GM19025 (cell line): ENCODE data around the gene EVA1B.

Experiments
- ATAC-seq: cut with Tn5 transposase; IDR thresholded peaks from one replicate; pipeline ENCODE4 v1.9.1; 2021; ENCODE audit warnings: mild to moderate bottlenecking, low read depth, moderate library complexity; ENCODE audit not compliant: unreplicated experiment

EVA1B gene

DNA sequence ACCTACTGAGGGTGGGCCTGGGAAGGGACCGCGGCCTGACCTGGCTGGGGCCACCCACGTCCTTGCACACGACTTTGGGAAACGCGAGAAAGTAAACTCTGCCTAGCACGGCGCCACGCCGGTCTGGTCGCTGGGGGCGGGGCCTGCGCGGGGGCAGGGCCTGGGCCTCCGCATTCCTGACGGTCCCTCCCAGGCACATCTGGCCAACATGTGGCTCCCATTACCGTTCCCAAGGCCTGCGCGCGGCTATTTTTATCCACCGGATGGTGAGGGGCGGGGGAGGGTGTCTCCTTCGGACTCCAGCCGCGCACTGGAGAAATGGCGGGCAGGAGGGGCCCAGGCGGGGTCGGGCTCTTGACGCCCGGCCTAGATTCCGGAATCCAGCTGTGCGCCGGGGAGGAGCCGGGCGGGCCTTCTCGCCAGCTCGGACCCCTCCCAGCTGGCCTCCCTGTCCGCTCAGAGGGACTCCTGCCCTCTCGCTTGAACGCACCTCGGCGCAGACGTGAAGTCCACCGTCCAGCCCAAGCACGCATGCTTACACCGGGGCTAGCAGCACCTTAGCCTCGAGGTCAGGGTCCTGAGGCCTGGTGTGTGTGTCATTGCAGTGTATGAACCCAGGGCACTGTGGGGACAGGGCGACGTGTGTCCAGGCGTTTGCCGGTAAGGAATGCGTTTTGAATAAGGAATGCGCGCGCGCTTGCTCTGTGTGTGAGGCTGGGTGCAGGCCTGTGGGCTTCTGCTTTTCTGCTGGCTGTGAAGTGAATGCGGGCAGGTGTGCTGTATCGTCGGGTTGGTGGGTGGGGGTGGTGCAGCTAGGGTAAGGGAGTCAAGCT is 2.1 kb downstream of the EVA1B start:
- no peak for ATAC-seq

DNA sequence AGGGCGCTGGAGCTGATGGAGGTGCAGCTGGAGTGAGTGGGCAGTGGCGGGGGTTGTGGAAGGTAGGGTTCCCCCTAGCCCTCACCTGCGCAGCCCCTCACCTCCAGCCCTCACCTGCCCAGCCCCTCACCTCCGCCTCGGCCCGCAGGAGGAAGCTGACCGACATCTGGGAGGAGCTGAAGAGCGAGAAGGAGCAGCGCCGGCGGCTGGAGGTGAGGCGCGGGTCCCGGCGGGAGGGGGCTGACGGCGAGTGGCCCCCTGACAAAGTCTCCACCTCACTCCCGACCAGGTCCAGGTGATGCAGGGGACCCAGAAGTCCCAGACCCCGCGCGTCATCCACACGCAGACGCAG is 2.7 kb downstream of the EVA1B start:
- ATAC-seq = no peak

DNA sequence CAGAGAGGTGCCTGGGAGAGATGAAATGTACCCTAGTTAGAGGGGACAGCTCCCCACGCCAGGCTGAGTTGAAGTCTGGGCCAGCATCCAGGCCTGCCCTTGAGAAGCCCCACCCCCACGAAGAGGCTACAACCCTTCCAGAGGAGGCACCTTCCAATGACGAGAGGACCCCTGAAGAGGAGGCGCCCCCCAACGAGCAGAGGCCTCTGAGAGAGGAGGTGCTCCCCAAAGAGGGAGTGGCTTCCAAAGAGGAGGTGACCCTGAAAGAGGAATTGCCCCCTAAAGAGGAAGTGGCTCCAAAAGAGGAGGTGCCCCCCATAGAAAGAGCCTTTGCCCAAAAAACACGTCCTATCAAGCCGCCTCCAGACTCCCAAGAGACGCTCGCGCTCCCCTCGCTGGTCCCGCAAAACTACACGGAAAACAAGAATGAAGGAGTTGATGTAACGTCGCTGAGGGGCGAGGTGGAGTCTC is 3.1 kb downstream of the EVA1B start:
- ATAC-seq = no peak

DNA sequence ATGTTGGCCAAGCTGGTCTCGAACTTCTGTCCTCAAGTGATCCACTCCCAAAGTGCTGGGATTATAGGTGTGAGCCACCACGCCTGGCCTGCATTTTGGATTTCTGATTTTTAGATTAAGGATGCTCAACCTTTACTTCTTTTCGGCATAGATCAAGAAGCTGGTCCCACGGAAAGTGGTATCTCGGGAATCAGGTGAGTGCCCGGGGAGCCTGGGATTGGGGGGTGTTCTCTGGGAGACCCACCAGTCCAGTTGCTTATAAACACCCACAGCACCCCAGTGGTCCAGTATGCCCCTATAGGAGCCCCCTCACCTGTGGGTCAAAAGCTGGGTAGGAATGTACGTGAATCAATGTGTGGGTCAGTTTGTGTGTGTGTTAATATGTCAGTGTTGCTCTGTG is 14.0 kb downstream of the EVA1B start:
- ATAC-seq = no peak

DNA sequence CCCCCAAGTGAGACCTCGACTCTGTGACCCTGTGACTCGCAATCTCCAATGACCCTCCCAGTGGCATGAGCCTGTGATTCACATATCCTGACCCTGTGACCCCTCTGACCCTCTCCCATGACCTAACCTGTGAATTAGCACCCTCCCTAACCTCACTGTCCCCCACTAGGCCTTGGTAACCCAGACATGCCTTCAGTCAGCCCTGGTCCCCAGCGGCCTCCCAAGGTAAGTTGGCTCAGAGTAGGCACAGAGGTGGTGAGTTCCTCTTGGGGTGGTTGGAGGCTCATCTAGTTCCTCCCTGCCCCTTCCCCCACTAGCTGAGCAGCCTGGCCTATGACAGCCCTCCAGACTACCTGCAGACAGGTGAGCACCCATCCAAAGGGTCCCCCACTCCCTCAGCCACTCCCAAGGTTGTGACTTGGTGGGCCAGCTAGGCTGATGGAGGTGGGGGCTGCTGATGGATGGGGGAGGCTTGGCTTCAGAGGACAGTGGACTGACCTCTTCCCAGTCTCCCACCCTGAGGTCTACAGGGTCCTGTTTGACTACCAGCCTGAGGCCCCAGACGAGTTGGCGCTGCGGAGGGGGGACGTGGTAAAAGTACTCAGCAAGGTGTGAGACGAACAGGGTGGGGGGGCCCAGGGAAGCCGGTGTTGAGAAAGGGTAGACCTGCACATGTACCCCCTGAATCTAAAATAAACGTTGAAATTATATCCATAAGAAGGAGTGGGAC is 15.7 kb downstream of the EVA1B start:
- no peak for ATAC-seq

DNA sequence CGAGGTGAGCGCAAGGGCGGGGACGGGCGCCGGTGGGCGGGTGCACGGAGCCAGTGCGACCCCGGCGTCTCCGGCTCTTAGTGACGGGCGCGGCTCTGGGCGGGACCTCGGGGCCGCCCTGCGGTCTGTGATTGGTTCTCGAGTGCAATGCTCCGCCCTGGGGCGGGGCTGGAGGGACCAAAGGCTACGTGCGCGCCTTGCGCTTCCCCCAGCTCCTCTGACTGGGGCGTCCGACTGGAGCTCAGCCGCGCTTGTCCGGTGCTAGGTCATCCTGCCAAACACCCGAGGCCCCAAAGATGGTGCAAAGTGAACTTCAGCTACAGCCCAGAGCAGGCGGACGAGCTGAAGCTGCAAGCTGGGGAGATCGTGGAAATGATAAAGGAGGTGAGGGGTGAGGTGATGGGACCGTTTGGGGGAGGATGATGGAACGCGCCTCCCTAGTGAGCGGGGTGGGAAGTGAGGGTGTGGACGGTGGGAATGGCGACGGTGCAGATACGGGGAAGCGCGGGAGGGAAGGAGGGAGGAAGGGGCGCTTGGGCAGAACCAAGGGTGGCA is 16.5 kb downstream of the EVA1B start:
- ATAC-seq = peak; percentile 98

DNA sequence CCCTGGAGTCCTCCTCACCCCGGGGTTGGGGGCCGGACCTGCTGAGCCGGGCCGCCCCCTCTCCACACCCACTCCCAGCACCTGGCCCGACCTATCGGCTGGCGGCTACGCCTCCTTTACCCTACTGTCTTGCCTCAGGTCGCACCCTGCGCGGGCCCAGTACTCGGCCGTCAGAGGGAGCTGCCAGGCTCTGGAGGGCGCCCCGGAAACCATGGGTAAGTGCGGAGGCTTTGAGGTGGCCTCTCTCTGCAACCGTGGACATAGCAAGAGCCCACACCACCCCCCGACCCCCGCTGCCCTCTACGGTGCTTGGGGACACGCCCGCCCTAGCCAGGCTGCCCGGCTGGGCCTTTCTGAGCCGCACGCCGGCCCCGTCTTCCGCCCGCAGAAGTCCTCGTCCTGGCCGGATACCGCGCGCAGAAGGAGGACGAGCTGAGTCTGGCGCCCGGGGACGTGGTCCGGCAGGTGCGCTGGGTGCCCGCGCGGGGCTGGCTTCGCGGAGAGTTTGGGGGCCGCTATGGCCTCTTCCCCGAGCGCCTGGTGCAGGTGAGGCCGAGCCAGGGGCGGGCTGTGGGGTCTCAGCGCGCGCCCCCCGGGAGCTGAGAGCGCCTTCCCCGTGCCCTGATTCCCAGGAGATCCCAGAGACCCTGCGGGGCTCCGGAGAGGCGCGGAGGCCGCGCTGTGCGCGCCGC is 17.1 kb downstream of the EVA1B start, which contains the start of gene SH3D21:
SH3D21 (plus strand) TSS at position 159 of the 692 bp plus-strand sequence; CDS start at position 212, 53 bp downstream.
- ATAC-seq = peak; percentile 22

DNA sequence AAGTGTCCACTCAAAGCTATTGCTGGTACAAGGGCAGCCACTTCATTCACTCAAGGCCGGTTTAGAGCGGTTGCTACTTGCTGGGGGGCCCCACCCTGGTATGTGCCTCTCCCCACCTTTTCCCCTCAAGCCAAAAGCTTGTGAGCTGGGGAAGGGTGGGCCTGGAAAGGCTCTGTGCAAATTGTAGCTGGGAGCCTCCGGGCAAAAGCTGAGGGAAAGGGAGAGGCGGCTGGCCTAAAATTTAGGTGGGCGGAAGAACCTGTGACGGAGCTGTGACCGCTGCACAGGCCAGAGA is 17.6 kb downstream of the EVA1B start:
- no peak for ATAC-seq

DNA sequence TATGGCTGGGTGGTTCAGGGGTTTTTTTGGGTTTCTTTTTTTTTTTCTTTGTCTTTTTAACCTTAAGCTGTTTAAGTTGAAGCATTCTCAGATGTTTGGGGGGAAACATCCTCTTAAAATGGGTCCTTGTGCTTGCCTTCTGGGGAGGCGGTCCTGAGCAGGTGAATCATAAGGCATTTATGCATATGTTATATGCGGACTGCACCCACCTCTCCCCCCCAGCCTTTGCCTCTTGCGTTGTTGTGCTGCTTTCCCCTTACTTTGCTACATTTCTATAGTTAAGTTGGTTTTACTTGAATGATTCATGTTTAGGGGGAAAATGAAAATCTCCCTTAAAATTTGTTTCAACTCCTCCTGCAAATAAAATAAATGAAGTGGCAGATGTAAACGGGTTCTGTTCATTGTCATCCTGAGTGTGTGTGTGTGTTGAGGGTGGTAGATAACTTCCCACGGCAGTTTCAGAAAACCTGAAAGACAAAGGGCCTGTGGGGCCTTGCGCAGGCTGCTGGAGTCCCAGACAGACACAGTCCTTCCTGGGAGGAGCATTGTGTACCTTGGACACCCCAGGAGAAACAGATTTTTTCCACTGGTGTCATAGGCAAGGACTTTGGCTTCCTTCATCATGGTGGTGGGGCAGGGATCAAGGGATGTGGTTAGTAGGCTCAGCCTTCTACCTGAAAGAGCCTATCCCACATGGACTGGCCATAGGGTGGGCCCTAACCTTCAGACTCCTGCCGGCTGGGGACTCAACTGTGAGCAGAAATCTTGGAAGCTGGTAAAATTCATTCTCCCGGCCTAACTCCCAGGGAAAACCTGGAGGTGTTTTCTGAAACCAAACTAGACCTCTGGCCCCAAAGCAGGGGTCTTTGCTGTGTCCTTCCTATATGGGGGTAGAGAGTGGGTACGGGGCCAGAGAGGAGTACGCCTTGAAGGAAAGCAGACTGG is 18.2 kb downstream of the EVA1B start:
- no peak for ATAC-seq

DNA sequence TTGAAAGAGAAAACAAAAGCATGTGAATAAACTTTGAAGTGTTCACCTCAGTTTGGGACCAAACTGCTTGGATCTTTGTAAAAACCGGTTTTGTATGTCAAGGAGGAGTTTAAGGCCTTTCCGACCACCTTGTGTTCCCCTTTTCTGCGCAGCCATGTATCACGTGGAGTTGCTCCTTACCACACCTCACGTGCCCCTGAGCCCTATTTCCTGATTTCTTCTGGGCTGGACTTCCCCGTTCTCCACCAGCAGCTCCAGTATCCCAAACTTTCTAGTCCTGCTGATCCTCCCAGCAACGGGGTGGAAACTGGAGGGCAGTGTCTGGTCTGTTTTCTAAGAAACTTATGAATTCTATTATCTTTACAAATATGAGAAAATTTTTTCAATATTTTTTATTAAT is 18.9 kb downstream of the EVA1B start:
- ATAC-seq = no peak

DNA sequence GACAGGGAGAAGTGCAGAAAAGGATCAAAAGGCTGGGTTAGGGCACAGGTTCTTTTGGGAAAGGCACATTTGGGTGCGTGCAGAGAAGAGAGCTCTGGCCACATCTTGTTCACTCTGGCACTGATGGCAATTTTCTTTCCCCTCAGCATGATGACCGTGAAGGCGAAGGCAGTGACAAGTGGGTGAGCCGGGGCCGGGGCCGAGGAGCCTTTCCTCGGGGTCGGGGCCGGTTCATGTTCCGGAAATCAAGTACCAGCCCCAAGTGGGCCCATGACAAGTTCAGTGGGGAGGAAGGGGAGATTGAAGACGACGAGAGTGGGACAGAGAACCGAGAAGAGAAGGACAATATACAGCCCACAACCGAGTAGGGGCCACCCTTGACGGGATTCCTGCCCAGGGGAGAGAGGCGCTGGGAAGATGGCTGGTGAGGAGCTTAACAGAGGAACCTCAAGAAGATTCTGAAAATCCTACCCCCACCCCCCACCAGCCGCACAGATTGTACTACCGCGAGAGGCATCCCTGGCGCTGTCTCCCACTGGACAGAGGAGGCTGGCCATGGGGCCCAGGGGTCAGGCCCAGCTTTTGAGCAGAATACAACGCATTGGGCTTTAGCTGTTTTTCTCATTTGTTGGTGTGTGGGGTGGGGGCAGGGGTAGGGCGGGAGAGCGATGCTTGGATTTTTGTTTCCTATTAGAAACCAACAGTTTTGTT is 19.6 kb downstream of the EVA1B start:
- no peak for ATAC-seq

DNA sequence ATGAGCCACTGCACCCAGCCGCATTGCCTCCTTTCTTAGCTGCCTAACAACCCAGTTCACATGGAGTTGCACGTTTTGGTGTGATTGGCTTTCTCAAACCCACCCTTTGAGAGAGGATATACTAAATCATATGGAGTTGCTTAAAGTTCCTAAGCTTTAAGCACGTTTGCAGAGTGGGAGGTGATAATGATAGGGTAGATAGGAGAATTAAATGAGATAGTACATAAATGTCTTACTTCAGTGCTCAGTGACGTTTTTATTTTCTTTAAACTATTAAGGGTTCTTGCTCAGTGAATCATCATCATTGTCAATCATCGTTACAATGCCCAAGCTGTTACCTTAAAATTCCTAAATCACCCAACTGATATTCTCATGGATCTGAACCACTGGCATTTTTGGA is 20.2 kb downstream of the EVA1B start:
- no peak for ATAC-seq

DNA sequence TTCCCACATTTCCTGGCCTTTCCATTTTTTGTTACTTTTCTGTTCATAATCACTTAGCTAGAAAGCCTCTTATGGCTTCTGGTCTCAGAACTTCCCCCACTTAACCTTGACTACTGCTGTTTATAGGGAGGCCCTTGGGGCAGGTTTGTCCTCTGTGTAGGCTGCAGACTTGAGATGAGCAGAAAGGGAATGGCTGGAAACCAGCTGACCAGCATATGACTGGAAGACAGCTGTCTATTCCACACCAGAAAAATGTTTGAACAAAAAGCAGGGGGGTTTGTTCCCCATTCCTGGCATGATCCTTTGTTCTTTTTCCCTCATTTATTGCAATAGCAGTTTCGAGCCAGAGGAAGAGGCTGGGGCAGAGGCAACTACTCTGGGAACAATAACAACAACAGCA is 22.2 kb downstream of the EVA1B start:
- ATAC-seq = no peak

DNA sequence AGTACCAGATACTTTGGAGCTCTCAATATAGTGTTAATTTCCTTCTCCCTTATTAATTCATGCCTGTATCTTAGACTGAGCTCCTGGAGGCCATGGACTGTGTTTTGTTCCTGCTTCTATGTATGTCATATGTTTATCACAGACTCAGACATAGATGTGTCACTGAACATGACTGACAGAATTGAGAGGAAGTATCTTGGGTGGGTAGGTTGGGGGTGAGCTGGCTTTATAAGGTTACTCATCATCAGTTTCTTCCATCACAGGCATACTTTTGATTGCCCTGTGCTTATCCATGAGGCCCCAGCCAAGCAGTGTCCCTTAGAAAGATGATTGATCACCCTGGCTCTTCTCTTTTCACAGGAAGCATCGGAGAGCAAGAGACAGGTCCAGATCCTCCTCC is 22.9 kb downstream of the EVA1B start:
- ATAC-seq = no peak

DNA sequence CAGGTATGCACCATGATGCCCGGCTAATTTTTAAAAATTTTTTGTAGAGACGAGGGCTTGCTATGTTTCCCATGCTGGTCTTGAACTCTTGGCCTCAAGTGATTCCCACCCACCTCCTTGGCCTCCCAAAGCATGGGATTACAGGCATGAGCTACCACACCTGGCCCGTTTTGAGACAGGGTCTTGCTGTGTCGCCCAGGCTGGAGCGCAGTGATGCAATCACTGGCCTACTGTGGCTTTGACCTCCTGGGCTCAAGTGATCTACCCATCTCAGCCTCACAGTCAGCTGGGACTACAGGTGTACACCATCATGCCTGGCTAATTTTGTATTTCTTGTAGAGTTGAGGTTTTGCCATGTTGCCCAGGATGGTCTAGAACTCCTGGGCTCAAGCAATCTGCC is 24.8 kb downstream of the EVA1B start:
- no peak for ATAC-seq

DNA sequence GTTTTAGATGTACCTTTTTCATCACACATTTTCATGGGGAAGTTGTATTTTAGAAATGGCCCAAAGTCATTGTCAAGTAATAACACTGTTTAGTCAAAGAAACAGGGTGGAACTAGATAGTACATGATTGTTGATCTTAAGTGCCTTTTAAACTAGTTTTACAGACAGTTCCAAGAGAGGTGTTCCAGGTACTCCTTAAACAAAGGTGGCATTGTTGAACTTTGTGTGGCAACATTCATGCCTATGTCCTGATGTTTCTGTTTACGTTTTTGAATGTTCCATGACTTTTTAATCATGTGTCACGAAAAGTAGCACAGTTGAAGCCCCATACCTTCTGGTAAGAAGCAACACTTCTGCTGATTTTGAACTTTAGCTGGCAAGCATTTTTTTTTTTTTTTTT is 26.4 kb downstream of the EVA1B start:
- no peak for ATAC-seq

DNA sequence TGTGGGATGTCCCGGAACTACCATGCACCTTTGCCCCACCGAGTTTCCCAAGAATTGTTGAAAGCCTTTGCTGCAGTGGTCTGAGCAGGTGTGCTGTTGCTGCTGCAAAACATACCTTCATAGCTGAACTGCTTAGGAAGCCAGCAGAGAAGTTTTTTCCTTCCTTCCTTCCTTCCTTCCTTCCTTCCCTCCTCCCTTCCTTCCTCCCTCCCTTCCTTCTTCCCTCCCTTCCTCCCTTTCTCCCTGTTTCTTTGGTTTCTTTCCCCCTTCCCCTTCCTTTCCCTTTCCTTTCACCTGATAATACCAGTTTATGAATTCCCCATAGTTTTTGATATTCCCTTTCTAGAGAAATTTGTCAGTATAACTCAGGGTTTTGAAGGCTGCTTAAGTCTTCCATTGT is 28.1 kb downstream of the EVA1B start:
- no peak for ATAC-seq

DNA sequence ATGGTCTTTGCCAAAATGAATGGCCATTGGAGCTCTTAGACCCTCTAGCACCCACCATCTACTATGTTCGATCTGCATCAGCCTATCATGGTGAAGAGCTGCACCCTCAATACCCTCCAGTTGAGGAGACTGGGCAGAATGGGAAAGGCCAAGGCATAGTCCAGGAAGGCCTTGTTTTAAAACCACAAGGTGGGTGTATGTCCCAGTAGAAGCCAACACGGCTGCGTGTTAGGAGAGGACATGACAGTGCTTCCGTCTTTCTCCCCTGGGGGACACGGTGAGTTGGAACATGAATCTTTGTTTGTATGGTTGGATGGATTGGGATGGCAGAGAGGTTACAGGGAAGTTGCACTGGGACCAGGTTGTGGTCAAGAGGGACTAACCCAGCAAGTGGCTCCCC is 35.9 kb downstream of the EVA1B start:
- no peak for ATAC-seq

DNA sequence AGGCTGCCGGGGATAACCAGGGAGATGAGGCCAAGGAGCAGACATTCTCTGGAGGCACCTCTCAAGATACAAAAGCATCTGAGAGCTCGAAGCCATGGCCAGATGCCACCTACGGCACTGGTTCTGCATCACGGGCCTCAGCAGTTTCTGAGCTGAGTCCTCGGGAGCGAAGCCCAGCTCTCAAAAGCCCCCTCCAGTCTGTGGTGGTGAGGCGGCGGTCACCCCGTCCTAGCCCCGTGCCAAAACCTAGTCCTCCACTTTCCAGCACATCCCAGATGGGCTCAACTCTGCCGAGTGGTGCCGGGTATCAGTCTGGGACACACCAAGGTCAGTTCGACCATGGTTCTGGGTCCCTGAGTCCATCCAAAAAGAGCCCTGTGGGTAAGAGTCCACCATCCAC is 36.6 kb downstream of the EVA1B start:
- ATAC-seq = no peak
